GM12873 (cell line): ENCODE measurements around the gene BANF2.

Experiments
- TF ChIP-seq, protein P1 (sequence below): IDR thresholded peaks from 2 replicates; pipeline ENCODE4 v1.5.1; 2012; ENCODE audit warnings: low read depth, mild to moderate bottlenecking, moderate library complexity, low read length, control low read depth; ENCODE audit not compliant: insufficient read depth; ENCODE audit errors: missing control alignments

The BANF2 gene

DNA sequence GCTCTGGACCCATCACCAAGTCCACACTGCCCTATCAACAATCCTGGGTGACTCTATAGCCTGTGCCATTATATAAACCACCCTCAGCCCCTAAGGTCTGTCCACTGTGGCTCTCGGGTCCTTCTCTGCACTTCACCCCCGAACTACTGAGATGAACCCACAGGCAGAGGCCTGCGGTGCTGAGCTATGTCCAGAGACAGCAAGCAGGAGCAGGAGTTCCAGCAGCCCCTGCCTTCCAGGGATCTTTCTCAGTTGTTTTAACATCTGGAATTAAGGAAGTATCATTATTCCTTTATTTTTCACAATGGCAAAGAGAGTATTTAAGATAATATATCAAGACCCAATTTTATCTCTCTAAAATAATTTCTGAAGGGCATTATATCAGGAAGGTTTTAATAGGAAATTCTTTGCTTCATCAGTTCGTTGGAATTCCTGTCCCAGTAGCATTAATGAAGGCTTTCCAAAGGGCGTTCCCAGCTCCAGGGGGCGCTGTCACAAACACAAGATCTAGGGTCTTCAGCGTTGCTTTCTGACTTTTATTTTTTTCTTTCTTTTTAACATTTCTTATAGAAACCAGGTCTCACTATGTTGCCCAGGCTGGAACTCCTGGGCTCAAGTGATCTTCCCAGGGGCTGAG is 45.0 kb upstream of the BANF2 start:
- TF ChIP-seq, protein P1, sequence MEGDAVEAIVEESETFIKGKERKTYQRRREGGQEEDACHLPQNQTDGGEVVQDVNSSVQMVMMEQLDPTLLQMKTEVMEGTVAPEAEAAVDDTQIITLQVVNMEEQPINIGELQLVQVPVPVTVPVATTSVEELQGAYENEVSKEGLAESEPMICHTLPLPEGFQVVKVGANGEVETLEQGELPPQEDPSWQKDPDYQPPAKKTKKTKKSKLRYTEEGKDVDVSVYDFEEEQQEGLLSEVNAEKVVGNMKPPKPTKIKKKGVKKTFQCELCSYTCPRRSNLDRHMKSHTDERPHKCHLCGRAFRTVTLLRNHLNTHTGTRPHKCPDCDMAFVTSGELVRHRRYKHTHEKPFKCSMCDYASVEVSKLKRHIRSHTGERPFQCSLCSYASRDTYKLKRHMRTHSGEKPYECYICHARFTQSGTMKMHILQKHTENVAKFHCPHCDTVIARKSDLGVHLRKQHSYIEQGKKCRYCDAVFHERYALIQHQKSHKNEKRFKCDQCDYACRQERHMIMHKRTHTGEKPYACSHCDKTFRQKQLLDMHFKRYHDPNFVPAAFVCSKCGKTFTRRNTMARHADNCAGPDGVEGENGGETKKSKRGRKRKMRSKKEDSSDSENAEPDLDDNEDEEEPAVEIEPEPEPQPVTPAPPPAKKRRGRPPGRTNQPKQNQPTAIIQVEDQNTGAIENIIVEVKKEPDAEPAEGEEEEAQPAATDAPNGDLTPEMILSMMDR = peak; percentile 41

DNA sequence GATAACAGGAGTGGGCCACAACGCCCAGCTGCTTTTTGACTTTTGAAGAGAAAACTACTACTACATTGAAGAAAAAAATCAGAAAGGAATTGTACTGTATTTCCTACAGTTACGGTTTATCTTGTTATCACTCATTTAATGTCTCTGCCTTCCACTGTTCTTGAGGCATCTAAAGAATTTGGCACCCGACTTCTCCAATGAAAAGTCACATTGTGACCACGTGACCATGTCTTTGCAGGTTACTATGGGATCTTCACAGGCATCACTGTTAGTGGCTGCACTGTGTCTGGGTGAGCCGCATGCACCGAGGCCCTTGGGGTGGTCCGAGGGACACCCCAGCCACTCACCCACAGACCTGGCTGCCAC is 44.5 kb upstream of the BANF2 start:
- TF ChIP-seq, protein P1 = no peak

DNA sequence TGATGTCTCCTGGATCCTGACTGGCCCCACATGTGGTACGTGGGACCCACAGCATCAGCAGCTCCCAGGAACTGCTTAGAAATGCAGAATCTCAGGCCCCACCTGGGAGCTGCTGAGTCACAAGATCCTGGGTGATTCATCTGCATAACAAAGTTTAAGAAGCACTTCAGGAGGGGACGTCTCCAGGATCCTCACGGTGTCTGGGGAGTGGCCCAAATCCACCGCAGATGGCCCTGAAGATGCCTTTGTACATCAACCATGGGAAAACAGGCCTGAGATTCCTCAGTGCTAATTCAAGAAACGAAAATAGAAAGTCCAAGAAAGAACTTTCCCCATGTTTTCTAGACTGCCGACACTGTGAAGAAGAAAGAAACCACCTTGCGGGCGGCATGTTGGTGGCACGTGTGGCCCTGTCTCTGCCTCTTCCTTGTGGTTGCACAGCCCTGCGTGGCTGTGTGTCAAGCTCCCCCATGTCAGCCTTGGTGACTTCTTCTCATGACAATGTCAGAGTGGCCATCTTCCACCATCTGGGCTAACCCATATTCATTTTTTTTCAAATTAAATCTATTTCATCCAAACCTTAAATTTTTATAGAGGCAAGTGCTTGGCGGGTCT is 43.8 kb upstream of the BANF2 start:
- TF ChIP-seq, protein P1 = no peak

DNA sequence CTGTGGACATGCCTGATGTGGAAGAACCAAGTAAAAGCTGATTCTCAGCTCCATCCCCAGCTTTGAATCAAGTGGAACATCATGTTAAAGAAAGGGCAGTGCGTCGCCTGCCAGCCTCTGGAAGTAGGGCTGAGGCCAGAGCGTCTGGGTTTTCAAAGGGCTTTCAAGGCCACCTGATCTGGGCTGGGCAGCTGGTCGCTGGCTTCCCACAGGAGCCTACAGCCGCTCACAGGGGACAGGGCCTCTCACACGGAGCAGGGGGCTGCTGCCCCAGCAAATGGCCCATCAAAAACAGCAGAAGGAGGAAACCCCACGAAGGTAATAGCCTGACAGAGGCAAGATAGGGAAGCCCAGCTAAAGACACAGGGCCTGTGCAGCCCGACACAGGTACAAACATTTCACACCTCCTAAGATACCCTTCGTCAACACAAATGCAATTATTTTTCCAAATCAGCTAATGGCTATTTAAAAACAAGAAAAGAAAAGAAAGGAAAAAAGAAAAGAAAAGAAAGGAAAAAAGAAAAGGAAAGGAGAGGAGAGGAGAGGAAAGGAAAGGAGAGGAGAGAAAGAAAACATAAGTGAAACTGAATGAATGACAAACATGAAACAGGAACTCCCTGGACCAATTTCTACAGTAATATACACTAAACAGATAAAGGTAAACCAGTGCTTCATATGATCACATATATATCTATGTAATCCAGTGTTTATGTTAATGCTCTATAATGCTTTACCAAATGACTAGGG is 42.5 kb upstream of the BANF2 start:
- TF ChIP-seq, protein P1 = no peak

DNA sequence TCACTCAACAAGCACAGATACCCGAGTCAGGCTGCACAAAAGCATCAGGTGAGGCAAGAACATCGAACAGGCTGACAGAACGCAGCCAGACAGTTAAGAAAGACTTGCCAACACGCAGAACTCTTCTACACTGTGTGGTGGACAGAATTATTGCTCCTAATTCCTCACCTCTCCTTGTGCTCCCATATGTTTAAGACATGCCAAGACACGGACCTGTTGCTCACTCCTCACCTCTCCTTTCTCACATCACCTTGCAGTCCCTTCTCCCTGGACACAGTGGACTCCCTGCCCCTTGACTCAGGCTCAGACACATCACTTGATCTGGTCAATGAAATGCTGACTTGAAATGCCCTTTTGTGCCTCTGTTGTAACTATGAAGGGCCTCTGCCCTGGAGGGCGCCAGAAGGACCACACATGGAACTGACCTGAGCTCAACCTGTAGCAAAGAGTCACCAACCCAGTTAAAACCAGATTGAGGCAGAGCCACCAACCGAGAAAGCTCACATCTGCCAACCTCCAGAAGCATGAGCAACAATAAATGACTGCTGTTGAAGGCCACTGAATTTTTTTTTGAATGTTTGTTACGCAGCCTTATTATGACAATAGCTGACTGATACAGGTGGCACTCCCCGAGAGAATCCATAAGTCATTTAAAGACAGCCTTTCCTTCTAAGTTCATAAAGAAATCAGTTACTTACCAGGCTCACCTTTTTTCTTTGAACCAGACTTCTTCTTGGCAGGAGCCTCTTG is 41.7 kb upstream of the BANF2 start:
- TF ChIP-seq, protein P1 = no peak

DNA sequence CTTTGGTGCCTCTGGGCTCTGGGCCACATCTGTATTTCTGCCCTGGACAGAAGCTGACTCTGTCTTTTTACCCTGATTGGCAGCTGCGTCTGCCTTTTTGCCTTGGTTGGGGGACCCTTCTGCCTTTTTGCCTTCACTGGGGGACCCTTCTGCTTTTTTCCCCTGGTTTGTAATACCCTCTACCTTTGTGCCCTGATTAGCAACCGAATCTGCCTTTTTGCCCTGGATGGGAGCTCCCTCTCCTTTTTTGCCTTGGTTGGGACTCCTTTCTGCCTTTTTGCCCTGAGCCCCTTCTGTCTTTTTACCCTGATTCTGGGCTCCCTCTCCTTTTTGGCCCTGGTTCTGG is 41.1 kb upstream of the BANF2 start:
- TF ChIP-seq, protein P1 = no peak

DNA sequence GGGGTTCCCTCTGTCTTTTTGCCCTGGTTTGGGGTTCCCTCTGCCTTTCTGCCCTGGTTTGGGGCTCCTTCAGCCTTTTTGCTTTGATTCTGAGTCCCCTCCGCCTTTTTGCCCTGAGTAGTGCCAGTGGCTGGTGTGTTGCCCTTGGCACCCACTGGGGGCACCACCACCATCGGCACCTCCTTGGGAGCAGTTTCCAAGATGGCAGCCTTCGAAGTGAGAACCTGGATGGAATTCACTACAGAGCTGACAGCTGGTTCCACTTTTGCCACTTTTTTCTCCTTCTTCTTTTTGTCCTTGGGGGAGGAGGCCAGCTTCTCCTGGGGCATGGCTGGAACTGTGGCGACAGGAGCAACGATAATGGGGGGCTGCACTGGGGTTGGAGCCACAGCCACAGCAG is 40.0 kb upstream of the BANF2 start:
- TF ChIP-seq, protein P1 = peak; percentile 24
